WI38 (cell line): Measurements from ENCODE around the gene NVL.
"Not testable (repeated sequence)": the region's sequence is repeated elsewhere in the genome, so short reads cannot be mapped to it uniquely, and the experiment has no call there.

Source experiments
- H3K4me3 ChIP-seq: 2 replicates; pipeline ENCODE4 v1.5.1; 2011; ENCODE audit warnings: low read depth, mild to moderate bottlenecking, control low read depth, low read length
- TF ChIP-seq, protein P1 (sequence below): IDR thresholded peaks from 2 replicates; pipeline ENCODE4 v1.5.1; 2012; ENCODE audit warnings: low read depth, mild to moderate bottlenecking, control low read depth, low read length

NVL gene

DNA sequence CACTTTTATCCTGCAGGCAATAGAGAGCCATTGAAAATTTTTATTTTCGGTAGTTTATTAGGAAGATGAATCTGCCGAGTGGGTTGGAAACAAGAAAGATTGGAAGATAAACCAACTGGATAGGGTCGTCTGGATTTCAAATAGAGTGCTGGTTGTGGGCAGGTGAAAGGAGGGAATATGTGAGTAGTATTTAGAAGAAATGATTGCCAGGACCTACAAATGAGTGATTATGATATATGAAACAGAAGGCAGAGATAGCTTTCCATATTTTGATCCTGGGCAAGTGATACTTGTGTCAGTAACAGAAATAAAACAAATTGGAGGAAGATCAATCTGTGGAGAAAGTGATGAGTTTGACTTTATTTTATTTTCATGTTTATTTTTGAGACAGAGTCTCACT, 29.2 kb upstream of the NVL start:
- TF ChIP-seq, protein P1, sequence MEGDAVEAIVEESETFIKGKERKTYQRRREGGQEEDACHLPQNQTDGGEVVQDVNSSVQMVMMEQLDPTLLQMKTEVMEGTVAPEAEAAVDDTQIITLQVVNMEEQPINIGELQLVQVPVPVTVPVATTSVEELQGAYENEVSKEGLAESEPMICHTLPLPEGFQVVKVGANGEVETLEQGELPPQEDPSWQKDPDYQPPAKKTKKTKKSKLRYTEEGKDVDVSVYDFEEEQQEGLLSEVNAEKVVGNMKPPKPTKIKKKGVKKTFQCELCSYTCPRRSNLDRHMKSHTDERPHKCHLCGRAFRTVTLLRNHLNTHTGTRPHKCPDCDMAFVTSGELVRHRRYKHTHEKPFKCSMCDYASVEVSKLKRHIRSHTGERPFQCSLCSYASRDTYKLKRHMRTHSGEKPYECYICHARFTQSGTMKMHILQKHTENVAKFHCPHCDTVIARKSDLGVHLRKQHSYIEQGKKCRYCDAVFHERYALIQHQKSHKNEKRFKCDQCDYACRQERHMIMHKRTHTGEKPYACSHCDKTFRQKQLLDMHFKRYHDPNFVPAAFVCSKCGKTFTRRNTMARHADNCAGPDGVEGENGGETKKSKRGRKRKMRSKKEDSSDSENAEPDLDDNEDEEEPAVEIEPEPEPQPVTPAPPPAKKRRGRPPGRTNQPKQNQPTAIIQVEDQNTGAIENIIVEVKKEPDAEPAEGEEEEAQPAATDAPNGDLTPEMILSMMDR: no peak
- no peak overlapping the region for H3K4me3 ChIP-seq

DNA sequence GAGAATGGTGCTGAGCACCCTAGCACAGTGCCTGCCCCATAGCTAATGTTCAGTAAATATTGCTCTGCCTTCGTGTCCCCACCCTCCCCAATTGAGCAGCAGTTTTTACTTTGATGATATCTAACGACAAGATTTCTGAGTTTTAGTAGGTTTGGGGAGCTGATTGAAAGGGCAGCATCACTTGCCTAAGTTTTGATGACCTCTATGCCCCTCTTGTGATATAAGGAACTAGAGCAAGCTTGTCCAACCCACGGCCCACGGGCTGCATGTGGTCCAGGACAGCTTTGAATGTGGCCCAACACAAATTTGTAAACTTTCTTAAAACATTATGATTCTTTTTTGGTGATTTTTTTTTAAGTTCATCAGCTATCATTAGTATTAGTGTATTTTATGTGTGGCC, 28.3 kb upstream of the NVL start:
- TF ChIP-seq, protein P1: no peak
- H3K4me3 ChIP-seq: peak overlapping the region; percentile 71

- TF ChIP-seq, protein P1: no peak
- peak overlapping the region; percentile 71 for H3K4me3 ChIP-seq
Observed at GRCh38 chr1:224357626-224358124, 27.7 kb upstream of the NVL start.

GRCh38 chr1:224356685-224357625, 27.0 kb upstream of the NVL start, which contains the start of gene CNIH4:
TSS of gene CNIH4 (plus strand) at chr1:224356879. CDS start at chr1:224356925, 46 bp downstream.
- TF ChIP-seq, protein P1: no peak
- H3K4me3 ChIP-seq: peak within 1 kb of the TSS; percentile 71

DNA sequence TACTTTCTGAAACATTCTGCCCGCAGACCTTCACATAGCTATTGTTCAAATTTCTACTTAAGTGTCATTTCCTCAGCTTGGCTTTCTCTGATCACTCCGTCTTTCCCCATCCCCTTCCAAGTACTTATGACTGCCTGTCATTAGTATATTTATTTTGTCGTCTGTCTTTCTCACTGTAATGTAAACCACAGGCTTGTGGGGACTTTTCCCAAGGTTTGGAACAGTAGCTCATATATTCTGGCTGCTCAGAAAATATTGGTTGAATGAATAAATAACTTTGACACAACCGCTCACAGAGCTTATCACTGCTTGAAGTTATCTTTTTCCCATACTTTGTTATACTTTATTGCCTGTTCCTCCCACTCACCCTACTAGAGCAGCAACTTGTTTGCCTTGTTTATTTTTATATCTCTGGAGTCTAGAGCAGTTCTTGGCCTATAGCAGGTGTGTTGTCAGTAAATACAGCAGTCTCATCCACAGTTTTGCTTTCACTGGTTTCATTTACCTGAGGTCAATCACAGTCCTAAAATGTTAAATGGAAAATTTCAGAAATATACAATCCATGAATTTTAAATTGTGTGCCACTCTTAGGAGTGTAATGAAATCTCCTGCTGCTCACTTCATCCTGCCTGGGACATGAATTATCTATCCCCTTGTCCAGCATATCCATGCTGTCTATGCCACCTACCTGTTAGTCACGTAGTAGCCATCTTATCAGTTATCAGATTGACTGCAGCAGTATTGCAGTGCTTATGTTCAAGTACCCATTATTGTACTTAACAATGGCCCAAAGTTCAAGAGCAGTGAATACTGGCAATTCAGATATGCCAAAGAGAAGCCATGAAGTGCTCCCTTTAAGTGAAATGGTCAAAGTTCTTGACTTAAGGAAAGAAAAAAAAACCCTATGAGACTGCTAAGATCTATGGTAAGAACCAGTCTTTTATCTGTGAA, 24.3 kb upstream of the NVL start:
- H3K4me3 ChIP-seq: no peak overlapping the region
- TF ChIP-seq, protein P1: no peak

DNA sequence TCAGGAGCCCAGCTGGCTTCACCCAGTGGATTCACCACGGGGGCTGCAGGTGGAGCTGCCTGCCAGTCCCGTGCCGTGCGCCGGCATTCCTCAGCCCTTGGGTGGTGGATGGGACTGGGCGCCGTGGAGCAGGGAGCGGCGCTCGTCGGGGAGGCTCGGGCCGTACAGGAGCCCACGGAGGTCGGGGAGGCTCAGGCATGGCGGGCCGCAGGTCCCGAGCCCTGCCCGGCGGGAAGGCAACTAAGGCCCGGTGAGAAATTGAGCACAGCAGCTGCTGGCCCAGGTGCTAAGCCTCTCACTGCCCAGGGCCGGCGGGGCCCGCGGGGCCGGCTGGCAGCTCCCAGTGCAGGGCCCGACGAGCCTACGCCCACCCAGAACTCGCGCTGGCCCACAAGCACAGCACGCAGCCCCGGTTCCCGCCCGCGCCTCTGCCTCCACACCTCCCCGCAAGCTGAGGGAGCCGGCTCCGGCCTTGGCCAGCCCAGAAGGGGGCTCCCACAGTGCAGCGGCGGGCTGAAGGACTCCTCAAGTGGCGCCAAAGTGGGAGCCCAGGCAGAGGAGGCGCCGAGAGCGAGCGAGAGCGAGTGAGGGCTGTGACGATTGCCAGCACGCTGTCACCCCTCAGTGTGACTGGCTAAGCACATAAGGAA, 22.6 kb upstream of the NVL start:
- not testable (repeated sequence) for H3K4me3 ChIP-seq

- not testable (repeated sequence) for H3K4me3 ChIP-seq
Observed at GRCh38 chr1:224349716-224350115, 19.7 kb upstream of the NVL start.
